K562 (cell line): ENCODE results near the gene NUP210. TPM values are rescaled to one million over a fixed set of nuclear protein-coding genes. Genes with fewer than 3 reads are reported as not detected.

Source experiments
- ATAC-seq: fragments of 200-7000 bp; cut with Tn5 transposase; 3 replicates; pipeline ENCODE4 v1.9.1; 2020; ENCODE audit warnings: moderate library complexity
- BruUV-seq: library from RNA; stranded (reverse); fragments of 400-500 nt; replicated peaks from 2 replicates; lab custom pipeline; 2021; lab: Mats Ljungman, UMichigan
- CTCF ChIA-PET: fragments of 300-600 bp; formaldehyde crosslinking; extraction: SDS; loops from one replicate; lab custom pipeline; 2021; ENCODE audit warnings: low intra/inter-chr PET ratio; lab: Yijun Ruan, JAX
- POLR2A ChIA-PET: fragments of 300-600, 350-650 bp; sonication (Branson Sonifier 250); formaldehyde crosslinking; extraction: SDS; loops from one replicate; lab custom pipeline; 2021; ENCODE audit warnings: antibody characterized with exemption, inconsistent platforms; lab: Yijun Ruan, JAX
- DNase-seq, 4 experiments: peaks; one replicate each; pipeline versions ENCODE4 v3.0.0 to v3.0.0-alpha.2; 2011 to 2018; ENCODE audit warnings: low spot score in 3 of 4, mixed read lengths in 3 of 4; ENCODE audit errors: extremely low read depth in 1 of 4
- FAIRE-seq: peaks from 2 replicates; lab custom pipeline; 2011; peaks lifted over from hg19 to GRCh38; lab: Jason Lieb, UNC
- H2AFZ ChIP-seq: 2 replicates; pipeline ENCODE4 v1.6.0; 2011; ENCODE audit warnings: low read depth, low read length, control low read depth, inconsistent platforms
- H3K27ac ChIP-seq: fragments of 200-600 bp; 3 replicates; pipeline ENCODE4 v1.8.0; 2011; ENCODE audit warnings: low read depth, mild to moderate bottlenecking, control low read depth, inconsistent platforms, low read length, moderate library complexity, mixed read lengths; ENCODE audit errors: extremely low read depth
- H3K27me3 ChIP-seq, 2 experiments: fragments of 300-600 bp in 1 of 2; 2 replicates in 1 of 2; 3 replicates in 1 of 2; pipeline versions ENCODE4 v1.6.0 to v1.8.0; 2011; ENCODE audit warnings: inconsistent platforms in 2 of 2, low read length in 2 of 2, mild to moderate bottlenecking in 1 of 2, mixed read lengths in 1 of 2, moderate library complexity in 1 of 2; ENCODE audit not compliant: control insufficient read depth in 2 of 2, insufficient read depth in 2 of 2
- H3K36me3 ChIP-seq: fragments of 300-600 bp; 3 replicates; pipeline ENCODE4 v1.8.0; 2011; ENCODE audit warnings: mild to moderate bottlenecking, low read length, inconsistent platforms; ENCODE audit not compliant: control insufficient read depth, insufficient read depth
- H3K4me1 ChIP-seq, 2 experiments: fragments of 200-600 bp in 1 of 2; replicated peaks in 1 of 2; 2 replicates in 1 of 2; 3 replicates in 1 of 2; pipeline versions ENCODE4 v1.5.1 to v1.8.0; 2011; ENCODE audit warnings: inconsistent platforms in 2 of 2, low read length in 2 of 2, mild to moderate bottlenecking in 1 of 2, mixed read lengths in 1 of 2, moderate library complexity in 1 of 2; ENCODE audit not compliant: control insufficient read depth in 2 of 2, insufficient read depth in 2 of 2
- H3K4me2 ChIP-seq: 2 replicates; pipeline ENCODE4 v1.6.1; 2011; ENCODE audit warnings: low read length, control low read depth, inconsistent platforms, mixed read lengths; ENCODE audit not compliant: insufficient read depth
- H3K4me3 ChIP-seq: fragments of 200-600 bp; sonication (generic), shearing (Covaris generic); 2 replicates; pipeline ENCODE4 v1.5.1; 2016; ENCODE audit warnings: control low read depth, inconsistent platforms
- H3K79me2 ChIP-seq: fragments of 200-600 bp; 3 replicates; pipeline ENCODE4 v1.8.0; 2011; ENCODE audit warnings: low read length, inconsistent platforms; ENCODE audit not compliant: control insufficient read depth, insufficient read depth
- H3K9ac ChIP-seq, 2 experiments: 2 replicates each; pipeline versions ENCODE4 v1.6.0 to v1.6.1; 2011; ENCODE audit warnings: low read depth in 2 of 2, low read length in 2 of 2, control low read depth in 1 of 2, inconsistent platforms in 1 of 2, mild to moderate bottlenecking in 1 of 2, mixed read lengths in 1 of 2; ENCODE audit not compliant: insufficient read depth in 1 of 2
- H3K9me1 ChIP-seq: one replicate; pipeline ENCODE4 v1.6.0; 2011; ENCODE audit warnings: inconsistent platforms, mild to moderate bottlenecking, low read length, moderate library complexity; ENCODE audit not compliant: control insufficient read depth, insufficient read depth
- H3K9me3 ChIP-seq: replicated peaks from 2 replicates; pipeline ENCODE4 v1.5.1; 2011; ENCODE audit warnings: low read depth, low read length, inconsistent platforms; ENCODE audit not compliant: control insufficient read depth, insufficient read depth
- H4K20me1 ChIP-seq: replicated peaks from 2 replicates; pipeline ENCODE4 v1.6.1; 2011; ENCODE audit warnings: low read length, inconsistent platforms, mixed read lengths; ENCODE audit not compliant: control insufficient read depth, insufficient read depth
- ADNP ChIP-seq: fragments of 200-800 bp; sonication (Bioruptor generic); IDR thresholded peaks from 2 replicates; pipeline ENCODE4 v1.6.1; 2016; ENCODE audit warnings: missing genetic modification characterization, missing compliant biosample characterization
- ARID2 ChIP-seq: fragments of 450-650 bp; IDR thresholded peaks from 2 replicates; pipeline ENCODE4 v1.6.1; 2017; ENCODE audit warnings: antibody characterized with exemption, mild to moderate bottlenecking
- ATF1 ChIP-seq, 2 experiments: fragments of 450-650 bp in 1 of 2; IDR thresholded peaks; 2 replicates each; pipeline ENCODE4 v1.6.1; 2016; ENCODE audit warnings: missing compliant biosample characterization in 1 of 2, missing genetic modification characterization in 1 of 2
- BACH1 ChIP-seq: fragments of 200-800 bp; sonication (Bioruptor generic); IDR thresholded peaks from 2 replicates; pipeline ENCODE4 v1.6.1; 2016; ENCODE audit warnings: missing genetic modification characterization, missing compliant biosample characterization
- BCOR ChIP-seq: fragments of 450-650 bp; IDR thresholded peaks from 2 replicates; pipeline ENCODE4 v1.6.1; 2016
- BHLHE40 ChIP-seq: IDR thresholded peaks from 2 replicates; pipeline ENCODE4 v1.6.1; 2011; ENCODE audit warnings: low read length, improper control_type of control experiment
- ELF2 ChIP-seq: fragments of 250-450 bp; sonication (Bioruptor Pico); IDR thresholded peaks from 2 replicates; pipeline ENCODE4 v1.5.0; 2021; ENCODE audit warnings: mild to moderate bottlenecking
- EP300 ChIP-seq: IDR thresholded peaks from 2 replicates; pipeline ENCODE4 v1.6.1; 2012; ENCODE audit warnings: low read length, improper control_type of control experiment
- GABPB2 ChIP-seq: fragments of 250-450 bp; sonication (Bioruptor Pico); conservative IDR thresholded peaks from 2 replicates; pipeline ENCODE4 v1.5.1; 2021; ENCODE audit warnings: mild to moderate bottlenecking
- HDGF ChIP-seq: fragments of 450-650 bp; IDR thresholded peaks from 2 replicates; pipeline ENCODE4 v1.6.1; 2016
- ID3 ChIP-seq, 2 experiments: fragments of 250-450 bp in 1 of 2; fragments of 450-650 bp in 1 of 2; sonication (Bioruptor Pico) in 1 of 2; IDR thresholded peaks; 2 replicates each; pipeline versions ENCODE4 v1.6.1 to v1.8.0; 2016 to 2021; ENCODE audit warnings: mild to moderate bottlenecking in 2 of 2, moderate library complexity in 2 of 2, missing compliant biosample characterization in 1 of 2, missing genetic modification characterization in 1 of 2
- KDM1A ChIP-seq, 2 experiments: fragments of 450-650 bp; IDR thresholded peaks; 2 replicates each; pipeline ENCODE4 v1.6.1; 2016; ENCODE audit warnings: mild to moderate bottlenecking in 2 of 2
- KDM2B ChIP-seq: fragments of 250-450 bp; sonication (Bioruptor Pico); IDR thresholded peaks from 2 replicates; pipeline ENCODE4 v1.8.0; 2021; ENCODE audit warnings: mild to moderate bottlenecking, moderate library complexity
- KDM5B ChIP-seq: fragments of 200-600 bp; sonication (generic); IDR thresholded peaks from 2 replicates; pipeline ENCODE4 v1.6.1; 2012; ENCODE audit warnings: low read depth, mild to moderate bottlenecking, moderate library complexity, low read length, control low read depth, inconsistent platforms; ENCODE audit not compliant: insufficient replicate concordance
- LARP7 ChIP-seq: fragments of 450-650 bp; IDR thresholded peaks from 2 replicates; pipeline ENCODE4 v1.6.1; 2016
- MAFF ChIP-seq: IDR thresholded peaks from 2 replicates; pipeline ENCODE4 v1.6.1; 2012; ENCODE audit warnings: low read length, improper control_type of control experiment
- MCM7 ChIP-seq, 2 experiments: fragments of 450-650 bp; IDR thresholded peaks; 2 replicates each; pipeline ENCODE4 v1.6.1; 2016 to 2018
- POLR2AphosphoS2 ChIP-seq: IDR thresholded peaks from 2 replicates; pipeline ENCODE4 v1.6.1; 2012; ENCODE audit warnings: low read length, improper control_type of control experiment
- RBM25 ChIP-seq: fragments of 200-400 bp; formaldehyde crosslinking; IDR thresholded peaks from 2 replicates; pipeline ENCODE4 v1.6.1; 2018; ENCODE audit warnings: low read length, low read depth, moderate library complexity; ENCODE audit not compliant: severe bottlenecking
- RBM34 ChIP-seq: fragments of 200-400 bp; formaldehyde crosslinking; IDR thresholded peaks from 2 replicates; pipeline ENCODE4 v1.6.1; 2018; ENCODE audit warnings: low read length, borderline replicate concordance; ENCODE audit not compliant: insufficient read depth
- SRF ChIP-seq, 2 experiments: fragments of 250-450, 450-650 bp in 1 of 2; sonication (Bioruptor Pico) in 1 of 2; sonication (generic) in 1 of 2; formaldehyde crosslinking; IDR thresholded peaks; 2 replicates each; pipeline versions ENCODE4 v1.5.0 to v1.5.1; 2020 to 2022; ENCODE audit warnings: mild to moderate bottlenecking in 1 of 2, missing genetic modification reagents in 1 of 2
- TBP ChIP-seq: optimal IDR thresholded peaks from 2 replicates; pipeline ENCODE3; 2011; ENCODE audit warnings: low read depth, low read length, improper control_type of control experiment
- TRIM28 ChIP-seq: fragments of 450-650 bp; IDR thresholded peaks from 2 replicates; pipeline ENCODE4 v1.6.1; 2017
- ZBTB17 ChIP-seq: fragments of 450-650 bp; formaldehyde crosslinking; IDR thresholded peaks from 2 replicates; pipeline ENCODE4 v1.4.0; 2020; ENCODE audit warnings: mild to moderate bottlenecking
- ZFPM2 ChIP-seq: fragments of 250-450 bp; sonication (Bioruptor Pico); IDR thresholded peaks from 2 replicates; pipeline ENCODE4 v1.5.1; 2022; ENCODE audit warnings: mild to moderate bottlenecking
- ZNF77 ChIP-seq: fragments of 250-450 bp; sonication (Bioruptor Pico); IDR thresholded peaks from 2 replicates; pipeline ENCODE4 v1.5.0; 2020
- ZNF830 ChIP-seq: fragments of 250-450 bp; sonication (Bioruptor Pico); IDR thresholded peaks from 2 replicates; pipeline ENCODE4 v1.5.0; 2021; ENCODE audit warnings: mild to moderate bottlenecking
- WGBS: fragments of 100-300 bp; shearing (Covaris generic); methylation state at CpG from one replicate; pipeline ENCODE4 v1.1.6; 2016; ENCODE audit warnings: low coverage, mixed read lengths; ENCODE audit not compliant: insufficient coverage; ENCODE audit errors: missing lambda C conversion rate; 5-methylcytosine and 5-hydroxymethylcytosine counted together
- in situ Hi-C: fragments of 300-500 bp; cut with MboI; formaldehyde crosslinking; loops from 4 replicates; pipeline ENCODE4 v1.15.0; 2018; ENCODE audit warnings: inconsistent platforms, mixed read lengths
- intact Hi-C: fragments of 100-400 bp; cut with micrococcal nuclease; formaldehyde crosslinking; loops from 2 replicates; pipeline ENCODE4 v1.14.2; 2022
- polyA plus RNA-seq, 8 experiments: library from polyadenylated mRNA; depleted of rRNA in 4 of 8; stranded (reverse) in 5 of 8; unstranded in 3 of 8; fragments of >200 nt; fragmentation: Nextera tagmentation in 2 of 8; fragmentation: Illumina TruSeq in 1 of 8; extraction: Ambion mirVana in 2 of 8; extraction: Trizol in 1 of 8; gene quantifications; 2 replicates each; pipeline versions ENCODE4 v1.2.1 to v1.2.3, GENCODE V29; 2011 to 2014; ENCODE audit warnings: inconsistent platforms in 1 of 8, missing spikeins in 1 of 8
- total RNA-seq, 7 experiments: library from RNA; depleted of rRNA in 6 of 7; stranded (reverse); fragments of >200 nt in 6 of 7; fragmentation: Illumina TruSeq in 2 of 7; extraction: Trizol in 2 of 7; gene quantifications; 2 replicates each; pipeline versions ENCODE4 v1.2.1 to v1.2.3, GENCODE V29; 2011 to 2021; ENCODE audit warnings: low replicate concordance in 1 of 7

The NUP210 gene
- total and polyA plus RNA-seq, 9 of the 15 experiments (the other 6 are each of a cell fraction or from before 2014, with no cell fraction given) = 1.2 to 138 (median 44.0) TPM

- DNase-seq = no peak
These were observed 141.2 kb downstream of the NUP210 start for GRCh38 chr3:13278783-13279531.

More at GRCh38 chr3:13278783-13279531, 141.2 kb downstream of the NUP210 start:
- Histone ChIP-seq H3K9me3 (no peaks in the 10 kb centered on the region), H4K20me1 (peaks cover 30% of the 10 kb centered on the region), H2AFZ (no peak overlapping the region), H3K27ac (no peak overlapping the region), H3K9ac (no peak overlapping the region), H3K79me2 (no peaks in the 10 kb centered on the region), H3K4me2 (no peak overlapping the region), H3K4me1 (peaks cover 8 to 31% of the 10 kb centered on the region in 2 experiments; a peak in 4 of 5 replicates), H3K4me3 (no peak overlapping the region), H3K27me3 (peaks cover 45 to 80% of the 10 kb centered on the region in 2 experiments), H3K9me1 (no peaks in the 10 kb centered on the region), H3K36me3 (no peaks in the 10 kb centered on the region)
- BruUV-seq = no TSS peak
- ATAC-seq (no peak), FAIRE-seq (no peak)
- WGBS = 7% methylated on average over 8 of the region's 9 CpGs
- in situ Hi-C loops (no loop called here), intact Hi-C loops (no loop called here)
- TF ChIP-seq KDM5B (no peak), MAFF (no peak), KDM2B (CRISPR knock-in tag) (no peak), MCM7 (IDR thresholded peaks at IDR 0.05) (no peak), ADNP (tag) (0 out of 2 replicates have a peak, but pooled peaks have one; percentile 25), GABPB2 (no peak), ZFPM2 (CRISPR knock-in tag) (no peak), ATF1 (CRISPR knock-in tag; IDR thresholded peaks at IDR 0.05) (no peak), ATF1 (tag; IDR thresholded peaks at IDR 0.05) (no peak), SRF (CRISPR knock-in tag; IDR thresholded peaks at IDR 0.05) (no peak), EP300 (no peak), ZNF830 (CRISPR knock-in tag) (no peak), POLR2AphosphoS2 (no peak), HDGF (no peak), LARP7 (no peak), BCOR (peak; percentile 54; the same call in 1 of the 2 replicates), ZBTB17 (CRISPR knock-in tag) (no peak), ARID2 (no peak), TBP (no peak), ZNF77 (CRISPR knock-in tag) (no peak), RBM34 (no peak), BACH1 (no peak), BHLHE40 (no peak), ID3 (CRISPR knock-in tag; IDR thresholded peaks at IDR 0.05) (no peak), ID3 (tag; IDR thresholded peaks at IDR 0.05) (no peak), TRIM28 (no peak), RBM25 (peak; percentile 80), KDM1A (IDR thresholded peaks at IDR 0.05) (peak in 1 of 2 experiments; percentile 52; a peak in 1 of 4 replicates), ELF2 (CRISPR knock-in tag) (no peak)
- CTCF ChIA-PET = no interaction called here
- POLR2A ChIA-PET = interaction anchor here (1.2 kb wide), 1 partner anchor 37 kb away, joined by 3 read pairs; no protein-coding TSS in a partner anchor
